ENCODE data around the gene XPNPEP1. TPM values are rescaled to one million over a fixed set of nuclear protein-coding genes. Genes with fewer than 3 reads are reported as not detected.

Gene XPNPEP1
- total RNA-seq, 2 experiments from 2014 or later: 70.9 to 77.0 TPM

DNA sequence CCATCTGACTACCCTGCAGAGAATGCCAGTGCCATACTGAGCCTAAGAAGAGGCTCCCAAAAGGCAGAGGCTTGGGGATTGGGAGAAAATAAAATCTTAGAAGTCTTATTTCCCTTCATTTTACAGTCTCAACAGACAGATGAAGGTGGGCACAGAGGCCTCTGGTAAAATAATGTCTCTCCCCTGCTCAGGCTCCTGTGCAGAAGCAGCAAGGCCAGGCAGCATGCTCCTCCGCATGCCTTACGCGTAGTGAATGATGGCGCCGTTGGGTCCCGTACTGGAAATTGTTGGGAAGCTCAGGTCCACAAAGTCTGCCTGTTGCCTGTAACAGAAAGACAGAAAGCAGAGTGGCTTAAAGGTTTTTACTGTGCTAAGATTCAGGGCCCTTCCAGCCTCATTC lies 45.8 kb downstream of the XPNPEP1 start:
- ChIA-PET POLR2A (no interaction called here), CTCF (no interaction called here)

DNA sequence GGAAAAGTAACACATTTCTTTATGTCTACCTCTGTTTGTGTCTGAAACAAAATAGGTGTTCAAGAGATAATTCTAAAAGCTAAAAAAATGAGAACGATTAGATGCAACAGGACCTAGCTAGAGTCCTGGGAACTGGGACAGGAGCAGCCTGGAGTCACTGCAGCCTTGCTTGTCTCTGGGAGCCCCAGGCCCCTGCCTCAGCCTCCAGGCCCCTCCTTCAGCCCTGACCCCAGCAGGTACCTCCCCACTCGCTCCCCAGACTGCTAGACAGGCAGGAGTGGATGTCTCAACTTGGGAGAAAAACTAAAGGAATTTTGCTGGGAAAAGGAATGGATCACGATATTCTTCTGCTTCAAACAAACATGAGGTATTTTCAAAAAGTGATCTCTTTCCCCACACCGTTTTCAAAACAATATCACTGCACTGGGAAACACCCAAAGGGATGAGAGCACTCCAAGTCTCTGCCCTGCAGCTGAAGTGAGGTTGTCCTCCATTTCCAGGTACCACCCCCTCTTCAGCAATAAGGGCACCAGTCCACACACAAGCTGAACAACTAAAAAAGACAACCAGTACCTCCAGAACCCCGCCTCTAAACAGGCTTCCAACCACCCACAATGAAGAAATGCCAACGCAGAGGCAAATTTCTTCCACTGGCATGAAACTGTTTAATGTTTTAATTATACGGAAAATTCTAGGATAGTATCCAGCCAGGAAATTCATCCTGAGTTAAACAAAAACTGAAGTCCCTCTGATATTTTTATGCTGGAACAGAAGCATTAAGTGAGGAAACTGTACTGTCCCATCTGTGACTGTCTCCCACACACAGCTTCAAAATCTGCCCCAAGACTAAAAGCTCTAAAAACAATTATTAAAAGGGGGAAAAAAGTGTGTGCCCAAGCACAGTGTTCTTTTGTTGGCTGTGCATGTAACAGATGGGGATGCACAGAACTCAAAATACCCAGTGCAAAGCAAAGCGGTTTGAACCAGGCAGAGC lies 47.2 kb downstream of the XPNPEP1 start:
- CTCF ChIA-PET: interaction anchor here (1.0 kb wide), 1 partner anchor 8 kb away, joined by 3 read pairs; no protein-coding TSS in a partner anchor
- POLR2A ChIA-PET: no interaction called here

DNA sequence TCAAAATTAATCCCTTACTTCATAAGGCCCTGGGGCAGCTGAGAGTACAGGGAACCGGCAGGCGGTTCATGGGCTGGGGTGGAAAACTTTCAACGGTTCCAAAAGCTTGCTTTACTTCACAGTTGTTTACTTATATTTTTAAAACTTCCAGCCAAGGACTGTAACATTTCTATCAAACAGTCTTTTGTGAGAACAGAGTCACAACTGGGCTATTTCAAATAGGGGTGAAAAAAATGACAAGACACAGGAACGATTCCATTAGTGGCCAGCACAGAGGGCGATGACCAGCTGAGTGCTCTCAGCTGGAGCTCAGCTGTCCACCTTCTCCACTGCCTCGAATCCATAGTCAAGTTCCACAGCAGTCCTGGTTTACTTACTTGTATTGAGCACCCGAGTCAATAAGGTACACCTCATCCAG lies 48.2 kb downstream of the XPNPEP1 start:
- CTCF ChIA-PET: interaction anchor here (1.0 kb wide), 1 partner anchor 9 kb away, joined by 3 read pairs; no protein-coding TSS in a partner anchor
- POLR2A ChIA-PET: no interaction called here

DNA sequence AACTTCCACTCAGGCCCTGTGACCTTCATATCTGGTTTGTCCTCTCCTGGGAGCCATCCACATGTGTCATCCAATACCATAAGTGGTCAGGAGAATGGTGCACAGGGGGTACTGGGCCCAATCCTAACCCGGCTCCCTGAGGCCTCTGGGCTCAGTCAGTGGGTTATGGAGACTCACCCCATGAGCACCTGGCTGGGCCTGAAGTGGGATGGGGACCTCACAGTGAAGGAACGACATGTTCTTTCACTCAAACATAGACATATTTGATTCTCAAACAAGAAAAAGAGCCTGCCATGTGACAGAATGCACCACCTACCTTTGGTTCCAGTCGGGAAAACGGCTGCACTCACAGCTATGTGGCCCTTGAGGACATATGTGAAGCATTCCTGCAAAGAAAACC lies 51.8 kb downstream of the XPNPEP1 start:
- POLR2A ChIA-PET: interaction anchor here (0.5 kb wide), 1 partner anchor 31 kb away, joined by 4 read pairs; no protein-coding TSS in a partner anchor

DNA sequence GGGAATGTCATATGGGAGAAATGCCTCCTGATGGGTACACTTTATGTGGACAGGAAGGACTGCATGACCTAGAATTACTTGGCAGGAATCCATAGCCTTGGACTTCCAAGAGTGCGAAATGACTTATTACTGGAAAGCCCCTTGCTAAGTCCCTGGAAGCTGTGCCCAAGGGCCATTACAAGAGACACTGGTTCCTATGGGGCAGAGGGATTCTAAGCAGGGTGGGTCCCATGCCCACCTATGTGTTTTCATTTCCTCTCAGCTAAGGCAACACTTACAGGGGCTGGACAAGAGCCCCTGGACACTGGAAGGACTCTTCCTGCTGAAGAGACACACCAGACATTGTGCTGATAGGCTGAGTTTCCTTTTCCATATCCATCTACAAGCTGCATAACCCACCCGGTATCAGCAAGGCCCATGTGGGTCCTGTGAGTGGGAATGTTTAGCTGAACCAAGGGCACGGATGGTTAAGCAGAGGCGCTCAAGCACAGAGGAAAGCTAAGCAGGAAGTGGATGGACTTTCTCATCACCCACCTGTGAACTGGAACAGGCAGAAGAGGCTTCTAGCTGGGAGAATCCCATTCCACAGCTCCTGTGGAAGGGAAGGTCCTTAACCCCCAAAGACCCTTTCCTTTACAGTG lies 56.2 kb downstream of the XPNPEP1 start:
- POLR2A ChIA-PET: no interaction called here
- CTCF ChIA-PET: interaction anchor here (1.4 kb wide), 1 partner anchor 17 kb away, joined by 4 read pairs; no protein-coding TSS in a partner anchor

More for the DNA sequence above, 51.8 kb downstream of the XPNPEP1 start:
- CTCF ChIA-PET: no interaction called here

DNA sequence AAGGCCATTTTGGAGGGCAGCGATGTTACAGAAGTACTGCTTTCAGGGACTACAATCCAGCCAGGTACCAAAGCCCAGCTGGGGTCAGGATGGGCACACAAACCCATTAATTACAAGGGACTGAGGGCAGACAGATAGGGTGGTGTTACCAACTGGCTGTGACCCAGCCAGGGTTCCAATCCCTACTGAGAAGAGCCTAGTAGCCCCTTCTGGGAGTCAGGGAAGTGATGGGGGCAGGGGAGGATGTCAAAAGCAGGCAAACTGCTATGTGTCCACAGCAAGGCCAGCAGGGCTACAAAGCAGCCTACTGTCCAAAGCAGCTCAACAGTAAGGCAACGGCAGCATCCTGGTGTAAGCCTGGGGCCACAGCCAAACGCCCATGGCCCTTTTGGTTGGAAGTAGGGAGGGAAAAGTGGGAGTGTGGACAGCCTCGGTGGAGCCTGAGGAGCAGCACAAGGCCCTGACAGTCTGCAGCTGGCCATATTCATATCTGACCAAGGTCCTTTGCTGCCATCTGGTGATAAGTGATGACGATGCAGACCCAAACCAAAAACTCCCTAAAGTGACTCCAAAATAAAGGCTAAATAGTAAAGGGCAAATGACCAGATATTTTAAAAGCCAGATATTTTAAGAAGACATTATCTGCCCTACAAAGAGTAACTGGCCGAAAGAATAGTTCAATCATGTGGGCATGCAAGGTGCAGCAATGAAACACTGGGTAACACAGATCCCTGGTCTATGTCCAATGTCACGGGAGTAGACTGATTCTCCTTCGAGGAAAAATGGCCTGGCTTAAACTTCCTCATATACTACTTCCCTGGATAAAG lies 56.9 kb downstream of the XPNPEP1 start:
- ChIA-PET POLR2A (no interaction called here), CTCF (interaction anchor here (1.4 kb wide), 1 partner anchor 17 kb away, joined by 4 read pairs; no protein-coding TSS in a partner anchor)

DNA sequence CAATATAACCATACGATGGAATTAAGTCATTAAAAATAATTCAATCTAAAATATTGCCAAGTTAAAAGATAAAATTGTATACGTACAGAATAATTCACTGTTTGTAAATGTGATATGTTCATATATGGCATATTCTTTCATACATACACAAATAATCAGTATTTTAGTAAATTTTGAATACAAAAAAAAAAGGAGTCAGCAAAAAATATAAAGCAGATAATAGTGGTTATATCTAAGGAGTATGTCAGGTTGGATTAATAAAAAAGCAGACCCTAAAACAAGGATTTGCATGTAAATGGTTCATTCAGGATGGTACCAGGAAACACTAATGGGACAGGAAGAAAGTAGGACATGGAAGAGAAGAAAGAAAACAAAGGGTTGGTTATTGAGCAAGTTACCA lies 59.5 kb downstream of the XPNPEP1 start:
- ChIA-PET CTCF (interaction anchor here (0.9 kb wide), 1 partner anchor 20 kb away, joined by 5 read pairs; no protein-coding TSS in a partner anchor), POLR2A (no interaction called here)

DNA sequence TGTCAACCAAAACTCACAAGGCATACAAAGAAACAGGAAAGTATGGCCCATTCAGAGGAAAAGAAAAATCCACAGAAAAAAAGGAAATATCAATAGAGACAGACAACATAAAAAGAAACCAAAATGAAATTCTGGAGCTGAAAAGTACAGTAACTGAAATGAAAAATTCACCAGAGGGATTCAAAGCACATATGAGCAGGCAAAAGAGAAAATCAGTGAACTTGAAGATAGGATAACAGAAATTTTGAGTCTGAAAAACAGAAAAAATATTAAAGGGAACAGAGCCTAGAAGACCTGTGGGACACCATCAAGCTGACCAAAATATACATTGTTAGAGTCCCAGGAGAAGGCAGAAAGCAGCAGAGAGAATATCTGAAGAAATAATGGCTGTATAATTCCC lies 60.6 kb downstream of the XPNPEP1 start:
- ChIA-PET CTCF (interaction anchor here (1.8 kb wide), 1 partner anchor 9 kb away, joined by 5 read pairs; no protein-coding TSS in a partner anchor), POLR2A (no interaction called here)

DNA sequence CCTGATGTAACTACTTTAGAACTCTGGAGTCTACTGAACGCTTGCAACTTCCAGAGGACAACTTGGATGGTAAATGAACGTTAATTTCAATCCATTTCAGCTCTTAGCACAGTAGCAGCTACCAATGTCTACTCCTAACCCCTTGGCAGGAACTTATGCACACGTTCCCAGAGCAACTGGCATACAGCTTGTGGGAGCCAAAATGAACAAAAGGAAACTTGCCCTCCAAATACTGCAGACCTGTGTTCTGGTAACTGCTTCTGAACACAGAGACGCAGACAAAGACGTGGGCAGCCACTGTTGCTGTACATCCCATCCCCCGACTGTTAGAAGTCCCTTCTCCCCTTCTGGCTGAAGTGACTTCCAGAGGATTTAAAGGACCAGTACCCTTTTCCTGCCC lies 61.3 kb downstream of the XPNPEP1 start:
- CTCF ChIA-PET: interaction anchor here (1.8 kb wide), 1 partner anchor 9 kb away, joined by 5 read pairs; no protein-coding TSS in a partner anchor
- POLR2A ChIA-PET: no interaction called here

DNA sequence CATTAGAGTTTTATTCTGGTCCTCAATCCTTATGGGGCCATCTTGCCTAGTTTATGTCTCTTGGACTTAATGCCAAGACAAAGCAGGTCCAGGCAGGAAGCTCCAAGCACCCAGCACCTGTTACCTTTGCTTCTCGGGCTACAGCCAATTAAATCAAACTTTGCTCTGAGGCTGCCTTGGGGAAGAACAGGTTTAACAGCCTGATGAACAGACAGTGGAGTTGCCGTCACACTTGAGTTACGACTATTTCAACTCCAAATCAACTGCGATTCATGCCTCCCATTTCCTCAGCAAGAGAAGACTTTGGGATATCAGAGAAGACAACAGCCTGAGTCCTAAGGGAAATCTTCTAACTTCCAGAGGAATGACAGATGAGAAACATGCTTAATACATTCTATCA lies 62.2 kb downstream of the XPNPEP1 start:
- CTCF ChIA-PET: no interaction called here
- POLR2A ChIA-PET: no interaction called here

DNA sequence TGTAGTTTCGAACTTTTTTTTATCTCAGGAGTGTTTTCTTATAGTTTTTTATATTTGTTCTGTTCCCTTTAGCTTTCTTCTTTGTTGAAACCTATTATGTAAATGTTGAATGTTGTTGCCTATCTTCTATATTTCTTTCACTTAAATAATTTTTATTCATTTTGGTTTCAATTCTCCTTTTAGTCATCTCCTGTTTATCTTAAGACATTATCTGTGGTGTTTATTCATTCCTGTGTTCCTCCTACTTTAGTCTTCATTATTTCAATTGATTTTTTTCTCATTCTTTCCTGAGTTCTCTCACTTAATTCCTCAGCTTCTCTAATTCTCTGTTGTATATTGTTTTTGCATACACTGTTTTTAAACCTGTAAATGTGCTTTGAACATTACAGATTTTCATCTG lies 64.1 kb downstream of the XPNPEP1 start:
- CTCF ChIA-PET: no interaction called here
- POLR2A ChIA-PET: no interaction called here

DNA sequence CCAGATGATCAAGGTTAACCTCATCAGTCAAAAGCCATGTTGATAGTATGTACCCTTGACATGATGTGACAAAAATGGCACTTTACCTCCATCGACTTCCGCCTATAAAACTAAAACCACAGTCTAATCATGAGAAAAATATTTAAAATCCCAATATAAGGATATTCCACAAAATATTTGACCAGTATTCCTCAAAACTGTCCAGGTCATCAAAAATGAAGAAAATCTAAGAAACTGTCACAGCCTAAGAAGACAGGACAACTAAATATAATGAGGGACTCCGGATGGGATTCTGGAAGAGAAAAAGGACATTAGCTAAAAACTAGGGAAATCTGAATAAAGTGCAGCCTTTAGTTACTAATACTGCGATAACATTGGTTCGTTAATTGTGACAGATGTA lies 67.6 kb downstream of the XPNPEP1 start:
- ChIA-PET CTCF (no interaction called here), POLR2A (no interaction called here)

DNA sequence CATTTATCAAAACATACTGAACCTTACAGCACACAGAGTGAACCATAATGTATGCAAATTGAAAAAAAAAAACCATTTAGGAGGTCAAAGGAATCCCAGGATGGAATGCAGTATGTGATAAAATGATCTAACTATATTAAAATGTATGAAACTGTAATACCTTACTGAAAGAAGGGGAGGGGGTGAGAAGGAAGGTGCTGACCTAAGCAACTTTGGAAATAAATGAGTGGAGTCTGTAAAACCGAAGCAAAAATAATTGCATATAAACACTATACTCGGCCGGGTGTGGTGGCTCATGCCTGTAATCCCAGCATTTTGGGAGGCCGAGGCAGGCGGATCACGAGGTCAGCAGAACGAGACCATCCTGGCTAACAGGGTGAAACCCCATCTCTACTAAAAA lies 69.4 kb downstream of the XPNPEP1 start:
- ChIA-PET CTCF (interaction anchor here (1.8 kb wide), 1 partner anchor 9 kb away, joined by 5 read pairs; no protein-coding TSS in a partner anchor), POLR2A (no interaction called here)

DNA sequence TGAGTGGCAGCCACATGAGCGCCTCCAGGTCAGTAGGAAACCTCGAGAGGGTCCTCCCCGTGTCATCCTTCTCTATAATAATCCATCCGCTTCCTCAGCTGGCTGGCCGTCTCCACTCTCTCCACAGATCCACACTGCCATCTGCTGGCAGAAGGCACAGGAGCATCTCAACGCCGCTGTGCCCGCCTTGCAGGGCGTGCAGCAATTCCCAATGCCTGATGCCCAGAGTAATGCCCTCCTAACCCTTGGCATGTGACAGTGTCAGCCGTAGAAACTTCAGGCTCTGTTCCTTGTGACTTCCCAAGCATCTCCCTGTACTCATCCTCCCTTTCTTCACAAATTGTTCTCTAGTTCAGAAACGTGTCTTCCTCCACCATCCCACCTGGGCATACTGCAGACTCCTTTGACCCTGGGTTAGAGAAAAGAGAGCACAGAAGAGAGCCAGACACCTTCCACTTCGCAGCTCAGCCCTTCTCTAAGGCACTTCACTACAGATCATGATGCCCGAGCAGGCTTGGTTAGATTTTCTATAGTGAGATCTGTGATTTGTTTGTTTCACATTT lies 70.8 kb downstream of the XPNPEP1 start:
- ChIA-PET CTCF (interaction anchor here (1.4 to 1.8 kb wide), 4 partner anchors 10 to 113 kb away, joined by 3 to 5 read pairs (median 4); no protein-coding TSS in a partner anchor), POLR2A (no interaction called here)

DNA sequence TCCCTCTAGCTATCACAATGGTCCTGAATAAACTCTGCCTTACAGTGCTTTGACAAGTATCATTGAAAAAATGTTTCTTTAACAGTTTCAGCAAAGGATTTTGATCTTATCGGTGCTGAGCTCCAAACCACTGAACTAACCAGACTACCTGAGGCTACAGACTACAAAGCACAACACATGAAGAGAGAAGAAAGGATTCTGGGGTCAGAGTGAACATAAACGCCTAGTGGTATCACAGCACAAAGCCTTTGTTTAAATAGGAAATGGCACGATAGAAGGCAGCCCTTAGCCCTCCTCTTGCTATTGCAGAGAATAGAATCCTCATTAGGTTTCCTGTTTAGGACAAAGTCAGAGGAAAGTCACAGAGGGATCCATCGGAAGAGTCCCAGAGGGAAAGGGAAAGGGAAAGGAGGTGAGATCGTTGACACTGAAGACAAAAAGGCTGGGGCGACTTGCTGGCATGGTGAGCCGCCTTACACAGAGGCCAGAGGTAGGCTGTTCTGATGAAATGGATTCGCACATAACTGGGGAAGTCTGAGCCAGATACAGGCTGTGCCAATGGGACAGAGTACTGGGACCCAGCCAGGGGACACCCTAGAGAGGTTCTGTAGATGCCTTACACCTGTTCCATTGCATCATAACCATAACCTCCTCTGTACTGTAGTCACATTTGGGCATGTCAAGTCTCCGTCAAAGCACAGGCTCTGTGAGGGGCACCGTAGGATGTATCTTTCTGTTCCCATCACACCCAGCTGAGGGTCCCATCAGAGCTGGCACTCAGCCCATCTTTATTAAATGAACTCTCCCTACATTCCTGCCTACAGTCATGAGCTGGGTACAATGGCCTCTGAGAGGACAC lies 71.5 kb downstream of the XPNPEP1 start:
- CTCF ChIA-PET: interaction anchor here (1.4 to 1.6 kb wide), 3 partner anchors 9 to 112 kb away, joined by 3 to 4 read pairs (median 3); no protein-coding TSS in a partner anchor

DNA sequence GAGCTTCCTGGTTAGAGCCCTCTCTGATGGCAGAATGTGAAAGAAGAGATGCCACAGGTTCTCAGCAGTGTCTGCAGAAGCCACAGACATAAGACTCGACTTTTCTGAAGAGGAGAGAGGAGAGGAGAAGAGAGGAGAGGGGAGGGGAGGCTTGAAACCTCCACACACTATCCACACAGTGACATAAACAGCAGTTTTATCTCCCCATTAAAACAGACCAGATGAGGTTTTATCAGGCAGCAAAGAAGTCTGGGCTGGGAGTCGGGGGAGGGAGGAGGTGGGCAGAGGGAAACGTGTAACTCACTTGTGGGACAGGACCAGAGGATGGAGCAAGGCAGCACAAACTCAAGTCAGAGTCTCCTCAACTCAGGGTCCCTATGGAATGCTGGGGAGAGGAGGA lies 76.5 kb downstream of the XPNPEP1 start:
- CTCF ChIA-PET: no interaction called here
- POLR2A ChIA-PET: no interaction called here

More for the DNA sequence above, 71.5 kb downstream of the XPNPEP1 start:
- POLR2A ChIA-PET: no interaction called here

DNA sequence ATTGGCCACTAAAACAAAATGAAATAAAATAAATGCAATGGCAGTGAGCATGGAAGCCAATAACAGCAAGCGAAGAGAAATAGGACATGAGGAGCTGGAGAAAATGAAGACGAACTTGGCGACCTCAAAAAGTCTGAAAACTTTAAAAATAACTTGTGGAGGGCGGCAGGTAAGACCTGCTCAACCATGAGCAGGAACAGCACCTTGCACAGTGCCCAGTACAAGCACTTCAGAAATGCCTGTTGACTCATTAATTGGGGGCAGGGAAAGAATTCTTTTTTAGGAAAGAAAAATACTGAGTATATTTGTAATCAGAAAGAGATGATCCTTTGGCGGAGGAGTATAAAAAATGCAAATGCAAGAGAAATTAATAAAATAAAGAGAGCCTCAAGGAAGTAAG lies 78.0 kb downstream of the XPNPEP1 start:
- ChIA-PET CTCF (no interaction called here), POLR2A (no interaction called here)

DNA sequence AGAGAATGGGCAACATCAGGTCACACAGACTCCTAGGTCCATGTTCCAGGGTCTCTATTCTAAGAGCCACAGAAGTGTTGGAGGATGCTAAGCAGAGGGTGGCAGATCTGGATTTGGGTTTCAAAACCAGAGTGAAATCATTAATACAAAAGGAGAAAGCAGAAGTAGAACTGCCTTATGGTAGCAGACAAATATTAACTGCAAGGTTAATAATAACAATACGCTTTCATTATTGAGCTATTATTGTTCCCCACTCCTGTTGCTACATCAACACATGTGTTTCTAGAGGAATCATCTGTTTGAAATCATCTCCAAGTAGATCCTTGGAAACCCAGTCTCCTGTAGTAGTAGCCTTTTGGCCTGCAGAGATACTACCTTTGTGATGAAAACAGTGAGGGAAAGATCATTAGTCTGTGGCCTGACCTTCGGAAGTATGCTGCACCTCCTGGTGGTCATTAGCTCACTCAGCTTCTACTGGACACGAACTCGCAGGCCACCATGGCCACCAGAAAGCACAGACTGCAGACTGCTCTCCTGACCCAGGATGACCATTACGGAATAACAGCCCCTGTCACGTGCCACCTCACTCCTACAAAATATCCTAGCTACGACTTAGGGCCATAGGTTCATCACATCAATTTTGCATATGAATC lies 84.6 kb downstream of the XPNPEP1 start:
- CTCF ChIA-PET: no interaction called here
- POLR2A ChIA-PET: no interaction called here

All from activated CD8-positive, alpha-beta memory T cell treated with anti-CD3 and anti-CD28 coated beads for 36 hours (primary cell).